Prostate gland (tissue), 2 donors: ENCODE results near the gene IPCEF1. TPM values are rescaled to one million over a fixed set of nuclear protein-coding genes. Genes with fewer than 3 reads are reported as not detected.

Experiments
- DNase-seq: peaks from one replicate; pipeline ENCODE4 v3.0.0-alpha.2; 2019; ENCODE audit warnings: low spot score
- H3K27ac ChIP-seq, 2 donors: fragments of 200-600 bp; sonication (generic); 2 replicates each; pipeline ENCODE4 v1.5.1; 2017 to 2019
- H3K27me3 ChIP-seq: fragments of 200-600 bp; sonication (generic); replicated peaks from 2 replicates; pipeline ENCODE4 v1.5.1; 2019; ENCODE audit not compliant: insufficient read depth
- H3K36me3 ChIP-seq, 2 donors: fragments of 200-600 bp; sonication (generic); 1 replicate in 1 of 2; 2 replicates in 1 of 2; pipeline versions ENCODE4 v1.5.1 to v1.8.1; 2017 to 2019
- H3K4me1 ChIP-seq: fragments of 200-600 bp; sonication (generic); replicated peaks from 2 replicates; pipeline ENCODE4 v1.5.1; 2019
- H3K4me3 ChIP-seq, 2 donors: fragments of 200-600 bp; sonication (generic); 2 replicates each; pipeline ENCODE4 v1.5.1; 2017 to 2019
- H3K9me3 ChIP-seq: fragments of 200-600 bp; sonication (generic); 2 replicates; pipeline ENCODE4 v1.5.1; 2017
- CTCF ChIP-seq, 4 experiments: fragments of 200-600 bp in 2 of 4; fragments of 450-650 bp in 2 of 4; sonication (generic) in 2 of 4; IDR thresholded peaks; 1 replicate in 3 of 4; 2 replicates in 1 of 4; pipeline ENCODE4 v1.5.1; 2016 to 2019; ENCODE audit warnings: antibody characterized with exemption in 4 of 4, mild to moderate bottlenecking in 2 of 4, moderate library complexity in 2 of 4
- POLR2A ChIP-seq: fragments of 450-650 bp; IDR thresholded peaks from one replicate; pipeline ENCODE4 v1.6.1; 2016; ENCODE audit warnings: antibody characterized with exemption, mild to moderate bottlenecking
- POLR2AphosphoS5 ChIP-seq: sonication (generic); formaldehyde crosslinking; IDR thresholded peaks from one replicate; pipeline ENCODE4 v1.6.1; 2017; ENCODE audit warnings: antibody characterized with exemption
- WGBS: methylation state at CpG from one replicate; pipeline ENCODE4 v1.1.5; 2018; 5-methylcytosine and 5-hydroxymethylcytosine counted together
- intact Hi-C: fragments of 100-400 bp; cut with DNase I; formaldehyde crosslinking; loops from one replicate; pipeline ENCODE4 v1.14.2; 2022
- total RNA-seq, 2 donors: library from RNA; depleted of rRNA; stranded (reverse); fragments of >200 nt; gene quantifications; one replicate each; pipeline ENCODE4 v1.1.0, GENCODE V29; 2016

The IPCEF1 gene
- total RNA-seq, 2 donors from 2014 or later = 1.0 to 6.1 TPM

- Histone ChIP-seq H3K27me3 (no peaks in the 10 kb centered on the region), H3K4me3 (no peak overlapping the region), H3K4me1 (no peaks in the 10 kb centered on the region), H3K9me3 (no peaks in the 10 kb centered on the region), H3K27ac (no peak overlapping the region), H3K36me3 (no peaks in the 10 kb centered on the region)
- intact Hi-C loops = loop anchor here (10.0 kb wide), 1 partner anchor 213 kb away; no protein-coding TSS in a partner anchor
- DNase-seq = no peak
- TF ChIP-seq POLR2AphosphoS5 = no peak
- TF ChIP-seq POLR2A = no peak
- TF ChIP-seq CTCF (IDR thresholded peaks at IDR 0.05) = no peak
- 92% methylated on average over 5 of the region's 5 CpGs for WGBS
These were observed 10.7 kb upstream of the IPCEF1 start for GRCh38 chr6:154367336-154367735.

- no peaks in the 10 kb centered on the region for H3K36me3 ChIP-seq
- intact Hi-C loops = loop anchor here (10.0 kb wide), 1 partner anchor 209 kb away; no protein-coding TSS in a partner anchor
- H3K9me3 ChIP-seq = no peaks in the 10 kb centered on the region
- no peak for DNase-seq
- no peak for TF ChIP-seq POLR2A
- no peak for TF ChIP-seq POLR2AphosphoS5
- no peak for TF ChIP-seq CTCF (IDR thresholded peaks at IDR 0.05)
- no peaks in the 10 kb centered on the region for H3K27me3 ChIP-seq
- H3K4me1 ChIP-seq = no peaks in the 10 kb centered on the region
- 76% methylated on average over 4 of the region's 4 CpGs for WGBS
- H3K27ac ChIP-seq = no peak overlapping the region
- no peak overlapping the region for H3K4me3 ChIP-seq
These were observed 7.2 kb upstream of the IPCEF1 start for GRCh38 chr6:154363821-154364220.

GRCh38 chr6:154361476-154361875 is 4.9 kb upstream of the IPCEF1 start:
- no peak overlapping the region for H3K4me3 ChIP-seq
- H3K27ac ChIP-seq = no peak overlapping the region
- H3K9me3 ChIP-seq = no peaks in the 10 kb centered on the region
- WGBS = 95% methylated on average over 5 of the region's 5 CpGs
- no peak for DNase-seq
- intact Hi-C loops = loop anchor here (10.0 kb wide), 1 partner anchor 207 kb away; no protein-coding TSS in a partner anchor
- TF ChIP-seq POLR2AphosphoS5 = no peak
- TF ChIP-seq POLR2A = no peak
- TF ChIP-seq CTCF (IDR thresholded peaks at IDR 0.05) = no peak
- H3K36me3 ChIP-seq = no peaks in the 10 kb centered on the region
- H3K27me3 ChIP-seq = no peaks in the 10 kb centered on the region
- H3K4me1 ChIP-seq = no peaks in the 10 kb centered on the region

GRCh38 chr6:154360476-154360875 is 3.9 kb upstream of the IPCEF1 start:
- 98% methylated on average over 3 of the region's 3 CpGs for WGBS
- H3K4me3 ChIP-seq = no peak overlapping the region
- intact Hi-C loops = loop anchor here (10.0 kb wide), 1 partner anchor 206 kb away; no protein-coding TSS in a partner anchor
- DNase-seq = no peak
- H3K4me1 ChIP-seq = no peaks in the 10 kb centered on the region
- H3K27me3 ChIP-seq = no peaks in the 10 kb centered on the region
- no peak for TF ChIP-seq CTCF (IDR thresholded peaks at IDR 0.05)
- TF ChIP-seq POLR2A = no peak
- no peak for TF ChIP-seq POLR2AphosphoS5
- H3K27ac ChIP-seq = no peak overlapping the region
- no peaks in the 10 kb centered on the region for H3K36me3 ChIP-seq
- no peaks in the 10 kb centered on the region for H3K9me3 ChIP-seq

- intact Hi-C loops = loop anchor here (10.0 kb wide), 1 partner anchor 205 kb away; no protein-coding TSS in a partner anchor
- H3K4me3 ChIP-seq = no peak overlapping the region
- no peaks in the 10 kb centered on the region for H3K9me3 ChIP-seq
- H3K36me3 ChIP-seq = no peaks in the 10 kb centered on the region
- no peaks in the 10 kb centered on the region for H3K27me3 ChIP-seq
- H3K27ac ChIP-seq = no peak overlapping the region
- no peak for DNase-seq
- TF ChIP-seq CTCF (IDR thresholded peaks at IDR 0.05) (no peak), POLR2A (no peak), POLR2AphosphoS5 (no peak)
- WGBS = 81% methylated on average over 4 of the region's 4 CpGs
- H3K4me1 ChIP-seq = no peaks in the 10 kb centered on the region
These were observed 3.1 kb upstream of the IPCEF1 start for GRCh38 chr6:154359679-154360078.
